GM21367 (cell line): Measurements from ENCODE around the gene TKT.
A peak's percentile ranks its signal among the peaks of the same experiment; 100 is the strongest.
"Not testable (repeated sequence)": the region's sequence is repeated elsewhere in the genome, so short reads cannot be mapped to it uniquely, and the experiment has no call there.

ENCODE experiments used
- ATAC-seq: cut with Tn5 transposase; IDR thresholded peaks from one replicate; pipeline ENCODE4 v1.9.1; 2021; ENCODE audit not compliant: unreplicated experiment

Gene TKT

GRCh38 chr3:53260286-53260785 lies 4.5 kb upstream of the TKT start:
- ATAC-seq: no peak

- ATAC-seq: no peak
These were observed 3.8 kb upstream of the TKT start for GRCh38 chr3:53259427-53260259.

GRCh38 chr3:53258600-53259426 lies 3.0 kb upstream of the TKT start:
- ATAC-seq: no peak

GRCh38 chr3:53257465-53257864 lies 1.6 kb upstream of the TKT start:
- ATAC-seq: no peak

GRCh38 chr3:53256704-53257055 lies 858 bp upstream of the TKT start:
- no peak for ATAC-seq

GRCh38 chr3:53255423-53255774 lies 423 bp downstream of the TKT start:
- no peak for ATAC-seq

GRCh38 chr3:53254509-53255422 lies 1.1 kb downstream of the TKT start:
- peak; percentile 48 for ATAC-seq

- no peak for ATAC-seq
These were observed 1.9 kb downstream of the TKT start for GRCh38 chr3:53253707-53254508.

GRCh38 chr3:53252947-53253322 lies 2.9 kb downstream of the TKT start:
- not testable (repeated sequence) for ATAC-seq

GRCh38 chr3:53252096-53252946 lies 3.5 kb downstream of the TKT start:
- ATAC-seq: no peak

- ATAC-seq: no peak
These were observed 4.8 kb downstream of the TKT start for GRCh38 chr3:53250881-53251605.

GRCh38 chr3:53250453-53250852 lies 5.4 kb downstream of the TKT start:
- no peak for ATAC-seq

- no peak for ATAC-seq
These were observed 7.7 kb downstream of the TKT start for GRCh38 chr3:53248161-53248560.

- ATAC-seq: no peak
These were observed 8.2 kb downstream of the TKT start for GRCh38 chr3:53247619-53248018.

- ATAC-seq: no peak
These were observed 11.6 kb downstream of the TKT start for GRCh38 chr3:53244271-53244670.

- no peak for ATAC-seq
These were observed 12.0 kb downstream of the TKT start for GRCh38 chr3:53243785-53244184.

- no peak for ATAC-seq
These were observed 12.7 kb downstream of the TKT start for GRCh38 chr3:53243165-53243564.

- ATAC-seq: no peak
These were observed 13.2 kb downstream of the TKT start for GRCh38 chr3:53242642-53243041.

- ATAC-seq: no peak
These were observed 13.7 kb downstream of the TKT start for GRCh38 chr3:53242155-53242554.
